ENCODE results near the gene REPS2.
"Not testable (repeated sequence)": the region's sequence is repeated elsewhere in the genome, so short reads cannot be mapped to it uniquely, and the experiment has no call there.

- TF ChIP-seq POLR2A, SPI1 (IDR thresholded peaks at IDR 0.05; ENCODE audit: low read depth, low read length): not testable (repeated sequence)
These were observed 22.3 kb downstream of the REPS2 start for GRCh38 chrX:16968753-16969152.

All from GM12891 (cell line).